ENCODE data around the gene MTMR1.

MTMR1 gene

GRCh38 chrX:150805736-150806135 is 112.5 kb downstream of the MTMR1 start:
- DNase-seq: no peak

- no peak for DNase-seq
Observed at GRCh38 chrX:150806827-150807226, 113.6 kb downstream of the MTMR1 start.

DNA sequence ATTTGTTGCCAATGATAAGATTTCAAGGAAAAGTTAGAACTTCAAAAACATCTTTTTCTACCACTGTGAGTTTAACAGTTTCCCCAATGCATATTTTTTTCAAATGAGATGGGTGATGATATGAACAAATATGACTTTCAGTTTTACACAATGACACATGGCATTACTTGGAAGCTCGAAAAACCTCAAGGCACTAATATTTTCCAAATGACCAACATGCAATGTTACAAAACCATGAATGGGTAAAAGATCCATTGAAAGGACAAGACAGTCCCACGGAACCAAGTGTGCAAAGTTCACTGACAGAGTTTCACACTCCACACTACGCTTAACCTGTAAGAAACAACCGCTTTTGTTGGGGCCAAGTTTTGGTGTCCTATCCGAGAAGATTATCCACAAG is 120.7 kb downstream of the MTMR1 start:
- no peak for DNase-seq

All from T1000 (cell line).